Tibial artery (tissue), 4 donors: ENCODE data around the gene DBNL.

Experiments used
- DNase-seq, 2 donors: peaks; one replicate each; pipeline ENCODE4 v3.0.0-alpha.2; 2019
- H3K27ac ChIP-seq, 2 donors: fragments of 200-600 bp; sonication (generic) in 1 of 2; 1 replicate in 1 of 2; 2 replicates in 1 of 2; pipeline ENCODE4 v1.5.1; 2018 to 2019; ENCODE audit warnings: mild to moderate bottlenecking in 1 of 2
- H3K27me3 ChIP-seq, 2 donors: fragments of 200-600 bp; sonication (generic) in 1 of 2; one replicate each; pipeline versions ENCODE4 v1.5.1 to v1.6.0; 2016 to 2019
- H3K36me3 ChIP-seq, 3 donors: fragments of 200-600 bp; sonication (generic) in 2 of 3; one replicate each; pipeline ENCODE4 v1.5.1; 2016 to 2019; ENCODE audit warnings: mild to moderate bottlenecking in 2 of 3
- H3K4me1 ChIP-seq, 4 donors: fragments of 200-600 bp; sonication (generic) in 2 of 4; 1 replicate in 3 of 4; 2 replicates in 1 of 4; pipeline ENCODE4 v1.5.1; 2016 to 2019
- H3K4me3 ChIP-seq, 2 donors: fragments of 200-600 bp; sonication (generic) in 1 of 2; 1 replicate in 1 of 2; 2 replicates in 1 of 2; pipeline ENCODE4 v1.5.1; 2018 to 2019; ENCODE audit warnings: mild to moderate bottlenecking in 2 of 2
- H3K9me3 ChIP-seq, 3 donors: fragments of 200-600 bp; sonication (generic) in 1 of 3; one replicate each; pipeline ENCODE4 v1.5.1; 2016 to 2019
- CTCF ChIP-seq, 2 experiments: fragments of 200-600 bp in 1 of 2; fragments of 450-650 bp in 1 of 2; IDR thresholded peaks; one replicate each; pipeline ENCODE4 v1.5.1; 2017 to 2019; ENCODE audit warnings: antibody characterized with exemption in 2 of 2, mild to moderate bottlenecking in 1 of 2, moderate library complexity in 1 of 2
- intact Hi-C: fragments of 100-400 bp; cut with DNase I; formaldehyde crosslinking; loops from one replicate; pipeline ENCODE4 v1.15.0; 2023; ENCODE audit warnings: low total_unique reads

DBNL gene

GRCh38 chr7:44107116-44107960 is 62.8 kb downstream of the DBNL start:
- Histone ChIP-seq H3K27ac (peak overlapping the region; percentile 98 to 100), H3K4me1 (peaks cover 12 to 100% (median 85%) of the 10 kb centered on the region in 4 donors), H3K9me3 (no peaks in the 10 kb centered on the region), H3K36me3 (peaks cover 25 to 58% (median 55%) of the 10 kb centered on the region in 3 donors), H3K27me3 (no peaks in the 10 kb centered on the region), H3K4me3 (peak overlapping the region; percentile 52 to 58)
- intact Hi-C loops, result no loop called here
- DNase-seq, result no peak
- TF ChIP-seq CTCF (IDR thresholded peaks at IDR 0.05), result no peak

- Histone ChIP-seq H3K4me3 (peak overlapping the region; percentile 52 to 58), H3K4me1 (peaks cover 12 to 100% (median 84%) of the 10 kb centered on the region in 4 donors), H3K36me3 (peaks cover 25 to 66% (median 63%) of the 10 kb centered on the region in 3 donors), H3K27ac (peak overlapping the region; percentile 98 to 100), H3K27me3 (no peaks in the 10 kb centered on the region), H3K9me3 (no peaks in the 10 kb centered on the region)
- TF ChIP-seq CTCF (IDR thresholded peaks at IDR 0.05), result no peak
- intact Hi-C loops, result no loop called here
- no peak for DNase-seq
Observed at GRCh38 chr7:44107961-44108767, 63.7 kb downstream of the DBNL start.

- H3K27ac ChIP-seq, result peak overlapping the region; percentile 98 to 100
- H3K4me3 ChIP-seq, result peak overlapping the region in 1 of 2 donors; percentile 58
- no peak for DNase-seq
- H3K36me3 ChIP-seq, result peaks cover 25 to 75% (median 72%) of the 10 kb centered on the region in 3 donors
- no peak for TF ChIP-seq CTCF (IDR thresholded peaks at IDR 0.05)
- intact Hi-C loops, result no loop called here
- H3K9me3 ChIP-seq, result no peaks in the 10 kb centered on the region
- H3K27me3 ChIP-seq, result no peaks in the 10 kb centered on the region
- H3K4me1 ChIP-seq, result peaks cover 12 to 92% (median 76%) of the 10 kb centered on the region in 4 donors
Observed at GRCh38 chr7:44108768-44109750, 64.6 kb downstream of the DBNL start.

- no peaks in the 10 kb centered on the region for H3K9me3 ChIP-seq
- H3K4me3 ChIP-seq, result no peak overlapping the region
- no peak for TF ChIP-seq CTCF (IDR thresholded peaks at IDR 0.05)
- H3K27ac ChIP-seq, result peak overlapping the region; percentile 98 to 100
- intact Hi-C loops, result no loop called here
- peaks cover 12 to 91% (median 85%) of the 10 kb centered on the region in 4 donors for H3K4me1 ChIP-seq
- no peaks in the 10 kb centered on the region for H3K27me3 ChIP-seq
- H3K36me3 ChIP-seq, result peaks cover 31 to 82% (median 81%) of the 10 kb centered on the region in 3 donors
- no peak for DNase-seq
Observed at GRCh38 chr7:44109991-44110390, 65.5 kb downstream of the DBNL start.
